ENCODE results near the gene FOXI3.

GRCh38 chr2:88442473-88442872, 10.0 kb downstream of the FOXI3 start:
- TF ChIP-seq POLR2AphosphoS5 (IDR thresholded peaks at IDR 0.05; ENCODE audit: low read depth, low read length) (no peak), POLR2A (IDR thresholded peaks at IDR 0.05; ENCODE audit: low read depth, low read length) (no peak)

All from GM12892 (cell line).